Bronchial epithelial cell (primary cell): Measurements from ENCODE around the gene PPP6C. TPM values are rescaled to one million over a fixed set of nuclear protein-coding genes. Genes with fewer than 3 reads are reported as not detected.
"Not testable (repeated sequence)": the region's sequence is repeated elsewhere in the genome, so short reads cannot be mapped to it uniquely, and the experiment has no call there.

ENCODE experiments used
- DNase-seq: peaks from one replicate; pipeline ENCODE4 v3.0.0-alpha.2; 2010; ENCODE audit warnings: low read depth
- FAIRE-seq: peaks from 2 replicates; lab custom pipeline; 2011; peaks lifted over from hg19 to GRCh38; lab: Jason Lieb, UNC
- H3K27me3 ChIP-seq: 2 replicates; pipeline ENCODE4 v1.5.1; 2011; ENCODE audit warnings: low read length; ENCODE audit not compliant: control insufficient read depth, insufficient read depth
- H3K36me3 ChIP-seq: 2 replicates; pipeline ENCODE4 v1.5.1; 2011; ENCODE audit warnings: low read length; ENCODE audit not compliant: control insufficient read depth, insufficient read depth
- H3K4me3 ChIP-seq: 2 replicates; pipeline ENCODE4 v1.5.1; 2011; ENCODE audit warnings: mild to moderate bottlenecking, low read depth, low read length, control low read depth
- CTCF ChIP-seq: IDR thresholded peaks from 2 replicates; pipeline ENCODE4 v1.5.1; 2011; ENCODE audit warnings: mild to moderate bottlenecking, moderate library complexity, low read length, control low read depth, inconsistent platforms; ENCODE audit not compliant: insufficient read depth, severe bottlenecking
- total RNA-seq: library from RNA; depleted of rRNA; stranded (reverse); fragments of >200 nt; gene quantifications from 2 replicates; pipeline ENCODE4 v1.2.1, GENCODE V29; 2014

Gene PPP6C
- total RNA-seq: 9.0 and 10.5 TPM in 2 replicates

- FAIRE-seq (no peak), DNase-seq (peak; percentile 89)
- Histone ChIP-seq H3K27me3 (no peaks in the 10 kb centered on the region), H3K36me3 (no peaks in the 10 kb centered on the region), H3K4me3 (peak within 1 kb of the TSS; percentile 99)
- peak; percentile 80 for TF ChIP-seq CTCF
These were observed at the start of gene PPP6C for GRCh38 chr9:125189361-125190289. TSS of gene PPP6C (minus strand) at chr9:125189803. CDS start at chr9:125189718, 85 bp downstream.

- Histone ChIP-seq H3K36me3 (peaks cover 18% of the 10 kb centered on the region), H3K4me3 (peak overlapping the region; percentile 100), H3K27me3 (no peaks in the 10 kb centered on the region)
- no peak for TF ChIP-seq CTCF
- FAIRE-seq: no peak
- no peak for DNase-seq
These were observed 49.4 kb upstream of the PPP6C start for GRCh38 chr9:125238915-125239446.

- Histone ChIP-seq H3K36me3 (peaks cover 18% of the 10 kb centered on the region), H3K27me3 (no peaks in the 10 kb centered on the region), H3K4me3 (peak overlapping the region; percentile 100)
- FAIRE-seq: no peak
- no peak for TF ChIP-seq CTCF
- no peak for DNase-seq
These were observed 48.7 kb upstream of the PPP6C start for GRCh38 chr9:125238127-125238914.

- not testable (repeated sequence) for H3K4me3 ChIP-seq, FAIRE-seq, H3K27me3 ChIP-seq, DNase-seq
- peaks cover 18% of the 10 kb centered on the region for H3K36me3 ChIP-seq
These were observed 47.0 kb upstream of the PPP6C start for GRCh38 chr9:125236520-125237159.

- Histone ChIP-seq H3K4me3 (no peak overlapping the region), H3K36me3 (peaks cover 18% of the 10 kb centered on the region), H3K27me3 (no peaks in the 10 kb centered on the region)
- no peak for TF ChIP-seq CTCF
- no peak for FAIRE-seq
- no peak for DNase-seq
These were observed 46.4 kb upstream of the PPP6C start for GRCh38 chr9:125235804-125236519.

- DNase-seq, FAIRE-seq, H3K4me3 ChIP-seq, H3K27me3 ChIP-seq: not testable (repeated sequence)
- H3K36me3 ChIP-seq: peaks cover 12% of the 10 kb centered on the region
These were observed 44.5 kb upstream of the PPP6C start for GRCh38 chr9:125234099-125234498.
